KMS-11 (cell line): Measurements from ENCODE around the gene USP47.

Experiments
- H2AFZ ChIP-seq: fragments of 200-600 bp; sonication (generic); 2 replicates; pipeline ENCODE4 v1.6.1; 2016; ENCODE audit warnings: antibody characterized with exemption, mixed run types, low read depth
- H3K27ac ChIP-seq: fragments of 200-600 bp; sonication (generic); 2 replicates; pipeline ENCODE4 v1.6.1; 2016; ENCODE audit warnings: mild to moderate bottlenecking, mixed run types
- H3K27me3 ChIP-seq: fragments of 200-600 bp; sonication (generic); 2 replicates; pipeline ENCODE4 v1.6.1; 2017; ENCODE audit warnings: mild to moderate bottlenecking, low read depth, mixed run types, moderate library complexity; ENCODE audit not compliant: insufficient read depth
- H3K36me3 ChIP-seq: fragments of 200-600 bp; sonication (generic); 2 replicates; pipeline ENCODE4 v1.6.1; 2017; ENCODE audit warnings: mild to moderate bottlenecking, mixed run types; ENCODE audit not compliant: insufficient read depth
- H3K4me1 ChIP-seq: fragments of 200-600 bp; sonication (generic); 2 replicates; pipeline ENCODE4 v1.6.1; 2016; ENCODE audit warnings: mild to moderate bottlenecking, low read depth, mixed run types; ENCODE audit not compliant: poor library complexity, severe bottlenecking
- H3K4me2 ChIP-seq: fragments of 200-600 bp; sonication (generic); 2 replicates; pipeline ENCODE4 v1.7.0; 2016; ENCODE audit warnings: mild to moderate bottlenecking, mixed run types
- H3K4me3 ChIP-seq: fragments of 200-600 bp; sonication (generic); IDR thresholded peaks from 2 replicates; pipeline ENCODE4 v1.6.1; 2017; ENCODE audit warnings: low read depth, low read length, mixed read lengths; ENCODE audit not compliant: insufficient read depth
- H3K79me2 ChIP-seq: fragments of 200-600 bp; sonication (generic); 2 replicates; pipeline ENCODE4 v1.6.1; 2016; ENCODE audit warnings: low read depth, mixed run types; ENCODE audit not compliant: insufficient read depth
- H3K9ac ChIP-seq: fragments of 200-600 bp; sonication (generic); 2 replicates; pipeline ENCODE4 v1.6.1; 2016; ENCODE audit warnings: mild to moderate bottlenecking, mixed run types
- H4K20me1 ChIP-seq: fragments of 200-600 bp; sonication (generic); 2 replicates; pipeline ENCODE4 v1.6.1; 2016; ENCODE audit warnings: mild to moderate bottlenecking, mixed run types; ENCODE audit not compliant: insufficient read depth
- TF ChIP-seq, protein P1 (sequence below): fragments of 200-600 bp; sonication (generic); conservative IDR thresholded peaks from 2 replicates; pipeline ENCODE4 v1.6.1; 2017; ENCODE audit warnings: low read depth, mild to moderate bottlenecking, antibody characterized with exemption, low read length, moderate library complexity, mixed read lengths

The USP47 gene

DNA sequence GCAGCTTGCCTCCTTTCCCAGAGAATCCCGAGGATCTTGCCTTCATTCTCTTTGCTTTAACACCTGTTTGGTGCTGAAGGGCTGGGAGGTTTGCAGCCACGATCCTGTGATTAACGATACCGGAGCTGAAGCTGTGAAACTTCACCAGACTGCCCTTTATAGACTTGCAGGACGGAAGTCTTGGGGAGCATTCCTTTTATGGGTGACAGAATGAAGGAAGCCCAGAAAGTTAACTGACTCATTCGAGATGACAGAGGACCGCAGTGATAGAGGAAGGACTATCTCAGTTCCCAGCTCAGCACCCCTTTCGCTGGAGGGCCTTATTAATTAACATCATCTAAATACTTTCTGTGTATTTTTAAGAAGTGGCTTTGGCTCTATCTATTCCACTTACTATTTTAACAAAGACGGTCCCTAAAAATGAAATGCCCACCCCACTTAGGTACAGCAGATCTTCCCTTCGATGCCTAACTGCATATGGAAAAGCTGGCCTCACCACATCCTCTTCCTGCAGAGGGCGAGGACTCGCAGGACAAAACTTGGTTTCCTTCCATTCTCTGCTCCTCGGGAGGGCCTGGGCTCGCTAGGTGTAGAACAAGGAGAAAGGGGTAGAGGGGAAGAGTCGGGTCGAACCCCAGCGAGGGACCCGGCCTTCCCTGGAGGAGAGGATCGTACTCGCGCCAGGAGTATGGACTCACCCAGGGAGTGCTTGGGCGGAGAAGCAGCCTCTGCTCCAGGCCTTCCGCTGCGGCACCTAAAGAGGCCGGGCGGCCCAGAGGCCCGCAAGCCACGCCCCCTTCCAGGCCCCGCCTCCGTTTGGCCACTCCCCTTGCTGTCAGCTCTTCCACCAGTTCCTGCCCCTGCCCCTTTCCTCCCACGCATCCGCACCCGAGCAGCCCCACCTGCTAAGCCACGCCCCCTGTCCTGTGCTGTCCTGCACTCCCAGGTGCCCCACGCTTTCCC lies 30.7 kb upstream of the USP47 start:
- Histone ChIP-seq H3K4me2 (no peak overlapping the region), H3K4me3 (no peak overlapping the region), H3K4me1 (no peaks in the 10 kb centered on the region), H3K27ac (no peak overlapping the region), H4K20me1 (0 out of 2 replicates have a peak, but pooled peaks cover 3% of the 10 kb centered on the region), H2AFZ (no peak overlapping the region), H3K27me3 (no peaks in the 10 kb centered on the region), H3K9ac (no peak overlapping the region), H3K79me2 (no peaks in the 10 kb centered on the region), H3K36me3 (no peaks in the 10 kb centered on the region)
- TF ChIP-seq, protein P1, sequence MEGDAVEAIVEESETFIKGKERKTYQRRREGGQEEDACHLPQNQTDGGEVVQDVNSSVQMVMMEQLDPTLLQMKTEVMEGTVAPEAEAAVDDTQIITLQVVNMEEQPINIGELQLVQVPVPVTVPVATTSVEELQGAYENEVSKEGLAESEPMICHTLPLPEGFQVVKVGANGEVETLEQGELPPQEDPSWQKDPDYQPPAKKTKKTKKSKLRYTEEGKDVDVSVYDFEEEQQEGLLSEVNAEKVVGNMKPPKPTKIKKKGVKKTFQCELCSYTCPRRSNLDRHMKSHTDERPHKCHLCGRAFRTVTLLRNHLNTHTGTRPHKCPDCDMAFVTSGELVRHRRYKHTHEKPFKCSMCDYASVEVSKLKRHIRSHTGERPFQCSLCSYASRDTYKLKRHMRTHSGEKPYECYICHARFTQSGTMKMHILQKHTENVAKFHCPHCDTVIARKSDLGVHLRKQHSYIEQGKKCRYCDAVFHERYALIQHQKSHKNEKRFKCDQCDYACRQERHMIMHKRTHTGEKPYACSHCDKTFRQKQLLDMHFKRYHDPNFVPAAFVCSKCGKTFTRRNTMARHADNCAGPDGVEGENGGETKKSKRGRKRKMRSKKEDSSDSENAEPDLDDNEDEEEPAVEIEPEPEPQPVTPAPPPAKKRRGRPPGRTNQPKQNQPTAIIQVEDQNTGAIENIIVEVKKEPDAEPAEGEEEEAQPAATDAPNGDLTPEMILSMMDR = no peak

GRCh38 chr11:11813288-11813962 lies 28.3 kb upstream of the USP47 start:
- Histone ChIP-seq H4K20me1 (0 out of 2 replicates have a peak, but pooled peaks cover 3% of the 10 kb centered on the region), H3K27me3 (no peaks in the 10 kb centered on the region), H3K9ac (no peak overlapping the region), H3K36me3 (no peaks in the 10 kb centered on the region), H3K27ac (no peak overlapping the region), H2AFZ (no peak overlapping the region), H3K4me1 (no peaks in the 10 kb centered on the region), H3K4me2 (no peak overlapping the region), H3K4me3 (no peak overlapping the region), H3K79me2 (no peaks in the 10 kb centered on the region)
- TF ChIP-seq, protein P1 = no peak

- Histone ChIP-seq H3K36me3 (no peaks in the 10 kb centered on the region), H3K27me3 (no peaks in the 10 kb centered on the region), H3K4me2 (no peak overlapping the region), H3K79me2 (no peaks in the 10 kb centered on the region), H3K4me3 (no peak overlapping the region), H2AFZ (no peak overlapping the region), H3K9ac (no peak overlapping the region), H3K27ac (no peak overlapping the region), H3K4me1 (no peaks in the 10 kb centered on the region), H4K20me1 (0 out of 2 replicates have a peak, but pooled peaks cover 3% of the 10 kb centered on the region)
- TF ChIP-seq, protein P1 = no peak
These were observed 26.9 kb upstream of the USP47 start for GRCh38 chr11:11814614-11815452.
